Body of pancreas (tissue), 4 donors: ENCODE data around the gene SKIC2.

Source experiments
- CTCF ChIP-seq, 7 experiments: fragments of 450-650 bp in 4 of 7; fragments of 200-600 bp in 3 of 7; sonication (generic) in 3 of 7; IDR thresholded peaks; one replicate each; pipeline ENCODE4 v1.5.1; 2016 to 2019; ENCODE audit warnings: antibody characterized with exemption in 7 of 7
- POLR2A ChIP-seq, 3 donors: fragments of 450-650 bp; IDR thresholded peaks; one replicate each; pipeline ENCODE4 v1.6.1; 2016; ENCODE audit warnings: antibody characterized with exemption in 3 of 3, mild to moderate bottlenecking in 2 of 3

GRCh38 chr6:31966997-31967925, 8.3 kb downstream of the SKIC2 start:
- no peak for TF ChIP-seq CTCF (IDR thresholded peaks at IDR 0.05)
- TF ChIP-seq POLR2A (IDR thresholded peaks at IDR 0.05): no peak
